ENCODE data around the gene TDRD10. TPM values are rescaled to one million over a fixed set of nuclear protein-coding genes. Genes with fewer than 3 reads are reported as not detected.

Gene TDRD10
- total and polyA plus RNA-seq, 2 of the 8 experiments (the other 6 are each of a cell fraction or from before 2014, with no cell fraction given): 0.15 to 0.27 TPM

DNA sequence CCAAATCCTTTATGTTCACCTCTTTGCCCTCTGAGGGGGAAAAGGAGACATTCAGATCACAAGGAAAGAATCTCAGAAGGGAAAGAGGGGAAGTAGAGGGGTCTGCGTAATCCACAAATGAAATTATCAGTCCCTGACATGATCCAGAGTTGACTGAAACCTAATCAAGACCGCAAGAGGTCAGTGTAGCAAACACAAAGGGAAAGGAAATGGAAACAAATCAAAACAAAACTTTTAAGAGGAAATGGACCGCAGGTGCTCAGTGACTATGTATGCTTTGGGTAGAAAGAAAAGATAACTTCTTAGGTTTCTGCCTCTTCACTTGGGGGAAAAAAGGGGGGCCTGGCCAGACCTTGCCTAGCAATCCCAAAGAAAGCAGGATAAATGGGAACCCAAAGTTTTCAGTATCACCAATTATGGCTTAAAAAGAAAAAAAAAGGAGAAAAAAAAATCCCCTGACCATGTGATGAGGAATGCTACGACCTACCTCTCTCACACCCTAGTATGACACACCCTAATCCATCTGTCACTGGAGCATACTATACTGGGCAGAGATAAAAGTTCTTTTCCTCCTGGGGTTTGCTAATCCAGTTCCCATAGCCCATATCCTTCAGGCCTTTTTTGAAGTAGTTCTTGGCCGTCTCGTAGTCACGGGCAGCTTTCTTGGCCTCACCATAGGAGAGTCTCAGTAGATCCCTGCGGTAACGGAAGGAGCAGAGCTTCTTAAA is 82.4 kb downstream of the TDRD10 start:
- H4K5ac ChIP-seq (ENCODE audit: insufficient read length, low read depth, low read length): no peak overlapping the region
- H4K8ac ChIP-seq (ENCODE audit: extremely low read depth, insufficient read depth, low read length): no peak overlapping the region
- no peak overlapping the region for H3K4me3 ChIP-seq (ENCODE audit: extremely low read depth in 1 of 4, insufficient read depth in 2 of 4, low read depth in 3 of 4, low read length in 4 of 4)
- H3K27ac ChIP-seq (ENCODE audit: low read depth, low read length): no peak overlapping the region
- H4K91ac ChIP-seq (replicated peaks; ENCODE audit: insufficient read length, low read length): no peak overlapping the region
- H2BK5ac ChIP-seq (ENCODE audit: low read depth, low read length): no peak overlapping the region
- no peak overlapping the region for H3K56ac ChIP-seq (replicated peaks; ENCODE audit: insufficient read length, low read depth, low read length)
- no peak for FAIRE-seq
- peaks cover 71 to 97% (median 89%) of the 10 kb centered on the region in 4 experiments for H3K36me3 ChIP-seq (ENCODE audit: control insufficient read depth in 2 of 4, insufficient read depth in 4 of 4, low read length in 3 of 4)
- H4K20me1 ChIP-seq (replicated peaks in 1 of 2; ENCODE audit: control insufficient read depth in 1 of 2, insufficient read depth in 2 of 2, low read length in 2 of 2): peaks cover 10 to 18% of the 10 kb centered on the region in 2 experiments
- H2AK5ac ChIP-seq (ENCODE audit: low read depth, low read length): no peak overlapping the region
- no peak overlapping the region for H2BK12ac ChIP-seq (ENCODE audit: low read depth, low read length)
- H3K79me2 ChIP-seq (ENCODE audit: control insufficient read depth in 1 of 2, insufficient read depth in 2 of 2, low read length in 2 of 2): no peaks in the 10 kb centered on the region
- H2BK120ac ChIP-seq (replicated peaks; ENCODE audit: low read depth, low read length): no peak overlapping the region
- CTCF ChIA-PET (ENCODE audit: partially characterized antibody): interaction anchor here (0.8 to 1.4 kb wide), 2 partner anchors 11 to 25 kb away, joined by 3 to 4 read pairs; no protein-coding TSS in a partner anchor
- H2BK20ac ChIP-seq (ENCODE audit: low read length): no peak overlapping the region
- H3K23ac ChIP-seq (ENCODE audit: insufficient read length): no peak overlapping the region
- 93% methylated on average over 9 of the region's 9 CpGs; no CpG with 5 or more reads in 1 of the 2 experiments for WGBS, 2 experiments (ENCODE audit: extremely low coverage in 1 of 2, insufficient coverage in 1 of 2, insufficient read length in 1 of 2, insufficient replicate concordance in 2 of 2, low coverage in 1 of 2, low lambda C conversion rate in 2 of 2, missing lambda C conversion rate in 1 of 2)
- H3K9me3 ChIP-seq (ENCODE audit: insufficient read depth in 2 of 2, low read depth in 1 of 2, low read length in 1 of 2): no peaks in the 10 kb centered on the region
- no peak overlapping the region for H2BK15ac ChIP-seq (ENCODE audit: low read length)
- H3K4me1 ChIP-seq (replicated peaks in 1 of 4; ENCODE audit: control insufficient read depth in 3 of 4, insufficient read depth in 4 of 4, low read length in 3 of 4): no peaks in the 10 kb centered on the region
- H3K27me3 ChIP-seq (replicated peaks in 1 of 4; ENCODE audit: control insufficient read depth in 3 of 4, extremely low read depth in 1 of 4, insufficient read depth in 3 of 4, low read length in 3 of 4): no peaks in the 10 kb centered on the region
- no peak overlapping the region for H2AFZ ChIP-seq (ENCODE audit: low read length)
- H3K18ac ChIP-seq (ENCODE audit: extremely low read depth, low read length): no peak overlapping the region
- peaks cover 2% of the 10 kb centered on the region; the same call in 1 of the 2 replicates for H3K79me1 ChIP-seq (ENCODE audit: low read depth, low read length)
- H3K23me2 ChIP-seq (ENCODE audit: low read depth, low read length): no peaks in the 10 kb centered on the region
- no peak for DNase-seq (ENCODE audit: low read depth in 1 of 2, low spot score in 2 of 2)
- POLR2A ChIA-PET (ENCODE audit: partially characterized antibody): interaction anchor here (1.7 kb wide), 1 partner anchor 13 kb away, joined by 3 read pairs; no protein-coding TSS in a partner anchor
- no peak for TF ChIP-seq HDAC6 (IDR thresholded peaks at IDR 0.05; ENCODE audit: low read depth, low read length)
- no peak for TF ChIP-seq MAFK (IDR thresholded peaks at IDR 0.05; ENCODE audit: low read depth, low read length)
- TF ChIP-seq NRF1 (IDR thresholded peaks at IDR 0.05; ENCODE audit: low read depth, low read length): no peak
- TF ChIP-seq SRF (IDR thresholded peaks at IDR 0.05; ENCODE audit: low read depth, low read length): no peak
- TF ChIP-seq JUN (IDR thresholded peaks at IDR 0.05; ENCODE audit: low read depth, low read length): no peak
- no peak for TF ChIP-seq ZNF274 (IDR thresholded peaks at IDR 0.05; ENCODE audit: borderline replicate concordance, extremely low read depth, low read length)
- TF ChIP-seq YY1 (IDR thresholded peaks at IDR 0.05; ENCODE audit: low read depth, low read length): no peak
- no peak for TF ChIP-seq EZH2 (IDR thresholded peaks at IDR 0.05; ENCODE audit: low read depth, low read length, severe bottlenecking)
- no peak for TF ChIP-seq SIRT6 (IDR thresholded peaks at IDR 0.05; ENCODE audit: low read length)
- no peak for TF ChIP-seq JUND (IDR thresholded peaks at IDR 0.05; ENCODE audit: low read length)
- no peak for TF ChIP-seq CHD1 (IDR thresholded peaks at IDR 0.05; ENCODE audit: low read depth, low read length)
- no peak for TF ChIP-seq ATF3 (IDR thresholded peaks at IDR 0.05; ENCODE audit: insufficient read depth, low read depth, low read length)
- TF ChIP-seq CEBPB (IDR thresholded peaks at IDR 0.05; ENCODE audit: low read depth, low read length): no peak
- H3K14ac ChIP-seq (ENCODE audit: insufficient read length): no peak overlapping the region
- no peak overlapping the region for H3K4ac ChIP-seq (replicated peaks; ENCODE audit: insufficient read length, low read depth, low read length)
- no peak overlapping the region for H3K9ac ChIP-seq (replicated peaks in 1 of 4; ENCODE audit: extremely low read depth in 1 of 4, low read depth in 3 of 4, low read length in 3 of 4)
- H3K4me2 ChIP-seq (ENCODE audit: insufficient read depth in 1 of 2, low read depth in 2 of 2, low read length in 2 of 2): no peak overlapping the region

Measured in H1 (cell line).